ENCODE results near the gene MMP8.
"Not testable (repeated sequence)": the region's sequence is repeated elsewhere in the genome, so short reads cannot be mapped to it uniquely, and the experiment has no call there.

MMP8 gene

GRCh38 chr11:102760344-102761035 is 35.7 kb upstream of the MMP8 start:
- no peak overlapping the region for H3K9ac ChIP-seq (ENCODE audit: insufficient read length)
- no peaks in the 10 kb centered on the region for H3K36me3 ChIP-seq (ENCODE audit: insufficient read depth, low read length)
- H3K9me3 ChIP-seq (ENCODE audit: low read depth, low read length) = no peaks in the 10 kb centered on the region
- peak; percentile 56 for DNase-seq (ENCODE audit: low read depth, low spot score)
- no peak overlapping the region for H3K4me3 ChIP-seq
- TF ChIP-seq FOXP2 (optimal IDR thresholded peaks at IDR 0.05; ENCODE audit: control extremely low read depth, extremely low read length, insufficient read depth) (no peak), POLR2AphosphoS5 (IDR thresholded peaks at IDR 0.05; ENCODE audit: borderline replicate concordance, low read depth, low read length) (no peak; the same call in 1 of the 2 replicates), EZH2 (IDR thresholded peaks at IDR 0.05) (no peak)
- no peak overlapping the region for H3K27ac ChIP-seq

DNA sequence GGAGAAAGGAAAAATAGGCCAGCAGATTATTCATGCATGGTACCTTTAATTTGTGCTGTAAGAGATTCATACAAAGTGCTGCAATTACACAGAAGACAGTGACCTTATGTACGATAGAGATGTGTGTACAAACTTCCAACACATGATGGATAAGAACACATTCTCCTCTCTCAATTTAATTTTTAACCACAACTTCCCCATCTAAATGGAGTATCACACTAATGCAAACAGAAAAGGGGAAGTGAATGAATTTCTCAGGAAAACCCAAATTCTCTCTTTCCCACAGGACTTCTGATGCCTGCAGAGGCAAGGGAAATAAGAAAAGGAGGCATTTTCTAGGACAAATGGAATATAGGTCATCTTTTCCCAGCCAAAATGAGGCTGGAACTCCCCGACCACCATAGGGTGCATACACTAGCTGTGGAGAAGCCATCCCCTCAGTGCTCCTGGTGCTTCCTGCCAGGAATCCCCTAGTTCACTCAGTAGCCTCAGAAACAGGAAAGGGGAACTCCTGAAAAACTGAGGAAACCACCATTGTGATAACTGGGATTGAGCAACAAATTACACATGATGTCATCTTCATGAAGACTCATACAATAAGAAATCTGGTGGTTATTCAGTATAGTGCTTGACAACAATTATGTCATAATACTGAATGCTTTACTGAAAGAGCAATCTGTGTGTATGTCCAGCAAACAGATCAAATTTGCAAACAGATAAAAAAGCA is 33.2 kb upstream of the MMP8 start:
- Histone ChIP-seq H3K4me3 (no peak overlapping the region), H3K9ac (ENCODE audit: insufficient read length) (no peak overlapping the region), H3K27ac (no peak overlapping the region), H3K9me3 (ENCODE audit: low read depth, low read length) (no peaks in the 10 kb centered on the region), H3K36me3 (ENCODE audit: insufficient read depth, low read length) (no peaks in the 10 kb centered on the region)
- TF ChIP-seq EZH2 (IDR thresholded peaks at IDR 0.05) (no peak), POLR2AphosphoS5 (IDR thresholded peaks at IDR 0.05; ENCODE audit: borderline replicate concordance, low read depth, low read length) (no peak), FOXP2 (optimal IDR thresholded peaks at IDR 0.05; ENCODE audit: control extremely low read depth, extremely low read length, insufficient read depth) (no peak)
- no peak for DNase-seq (ENCODE audit: low read depth, low spot score)

DNA sequence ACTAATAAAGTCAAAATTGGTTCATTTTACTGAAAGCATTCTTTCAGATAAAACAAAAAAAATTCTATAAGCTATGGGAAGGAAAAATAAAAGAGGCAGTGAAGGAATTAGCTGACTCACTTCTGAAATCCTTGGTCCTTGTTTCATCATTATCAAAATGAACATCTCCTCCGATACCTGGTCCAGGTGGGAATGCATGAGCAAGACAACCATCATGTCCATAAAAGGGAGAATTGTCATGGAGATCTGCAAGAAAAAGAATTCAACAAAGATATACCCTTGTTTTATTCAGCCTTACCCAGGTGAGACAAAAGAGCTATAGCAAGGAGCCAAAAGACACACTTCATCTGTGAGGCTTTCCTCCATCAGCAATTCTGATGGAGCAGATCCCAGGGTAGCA is 28.5 kb upstream of the MMP8 start:
- Histone ChIP-seq H3K27ac (no peak overlapping the region), H3K36me3 (ENCODE audit: insufficient read depth, low read length) (no peaks in the 10 kb centered on the region), H3K9ac (ENCODE audit: insufficient read length) (no peak overlapping the region), H3K9me3 (ENCODE audit: low read depth, low read length) (no peaks in the 10 kb centered on the region), H3K4me3 (no peak overlapping the region)
- no peak for DNase-seq (ENCODE audit: low read depth, low spot score)
- TF ChIP-seq FOXP2 (optimal IDR thresholded peaks at IDR 0.05; ENCODE audit: control extremely low read depth, extremely low read length, insufficient read depth) = no peak
- TF ChIP-seq EZH2 (IDR thresholded peaks at IDR 0.05) = no peak
- TF ChIP-seq POLR2AphosphoS5 (IDR thresholded peaks at IDR 0.05; ENCODE audit: borderline replicate concordance, low read depth, low read length) = no peak

DNA sequence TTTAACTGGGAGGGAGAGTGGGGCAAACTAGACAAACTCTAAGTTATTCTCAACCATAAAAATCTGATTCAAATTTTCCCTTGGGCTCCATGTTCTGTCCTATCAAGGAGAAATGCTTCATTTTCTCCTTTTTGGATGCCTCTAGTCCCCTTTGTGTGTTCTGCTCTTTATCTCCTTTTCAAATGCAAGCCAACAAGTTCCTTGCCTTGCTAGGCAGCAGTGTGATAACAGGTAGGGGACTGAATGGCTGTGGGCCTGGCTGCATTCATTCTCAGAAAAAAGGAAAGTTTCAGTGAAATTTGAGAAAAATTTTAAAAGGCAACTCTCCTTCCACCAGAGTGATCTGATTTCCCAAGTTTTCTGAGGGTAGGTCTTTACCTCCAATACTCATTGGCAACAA is 26.9 kb upstream of the MMP8 start:
- H3K9me3 ChIP-seq (ENCODE audit: low read depth, low read length) = no peaks in the 10 kb centered on the region
- no peak for DNase-seq (ENCODE audit: low read depth, low spot score)
- H3K36me3 ChIP-seq (ENCODE audit: insufficient read depth, low read length) = no peaks in the 10 kb centered on the region
- TF ChIP-seq EZH2 (IDR thresholded peaks at IDR 0.05) (no peak), FOXP2 (optimal IDR thresholded peaks at IDR 0.05; ENCODE audit: control extremely low read depth, extremely low read length, insufficient read depth) (no peak), POLR2AphosphoS5 (IDR thresholded peaks at IDR 0.05; ENCODE audit: borderline replicate concordance, low read depth, low read length) (no peak)
- H3K9ac ChIP-seq (ENCODE audit: insufficient read length) = no peak overlapping the region
- H3K4me3 ChIP-seq = no peak overlapping the region
- H3K27ac ChIP-seq = no peak overlapping the region

DNA sequence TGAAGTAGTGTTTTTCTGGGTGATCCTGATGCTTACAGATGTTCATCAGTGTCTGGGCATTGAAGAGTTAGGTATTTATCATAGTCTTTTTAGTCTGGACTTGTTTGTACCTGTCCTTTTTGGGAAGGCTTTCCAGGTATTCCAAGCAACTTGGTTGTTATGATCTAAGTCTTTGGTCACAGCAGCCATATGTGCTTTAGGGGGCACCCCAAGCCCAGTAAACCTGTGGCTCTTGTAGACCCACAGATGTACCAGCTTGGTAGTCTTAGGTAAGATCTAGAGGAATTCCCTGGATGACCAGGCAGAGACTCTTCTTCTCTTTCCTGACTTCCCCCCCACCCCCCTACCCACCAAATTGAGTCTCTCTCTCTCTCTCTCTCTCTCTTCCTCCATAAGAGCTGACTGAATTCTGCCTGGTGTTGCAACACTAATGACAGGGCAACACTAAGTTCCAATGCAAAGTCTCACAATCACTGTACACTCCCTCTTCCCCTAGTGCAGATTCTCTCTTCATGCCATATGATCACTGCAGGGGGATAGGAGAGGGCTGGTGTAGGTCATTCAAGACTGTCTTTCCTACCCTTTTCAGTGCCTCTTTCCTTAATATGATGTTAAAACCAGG is 24.5 kb upstream of the MMP8 start:
- Histone ChIP-seq H3K9me3 (ENCODE audit: low read depth, low read length) (no peaks in the 10 kb centered on the region), H3K4me3 (no peak overlapping the region), H3K9ac (ENCODE audit: insufficient read length) (no peak overlapping the region), H3K27ac (no peak overlapping the region), H3K36me3 (ENCODE audit: insufficient read depth, low read length) (no peaks in the 10 kb centered on the region)
- TF ChIP-seq FOXP2 (optimal IDR thresholded peaks at IDR 0.05; ENCODE audit: control extremely low read depth, extremely low read length, insufficient read depth) (no peak), POLR2AphosphoS5 (IDR thresholded peaks at IDR 0.05; ENCODE audit: borderline replicate concordance, low read depth, low read length) (no peak), EZH2 (IDR thresholded peaks at IDR 0.05) (no peak)
- DNase-seq (ENCODE audit: low read depth, low spot score) = no peak

DNA sequence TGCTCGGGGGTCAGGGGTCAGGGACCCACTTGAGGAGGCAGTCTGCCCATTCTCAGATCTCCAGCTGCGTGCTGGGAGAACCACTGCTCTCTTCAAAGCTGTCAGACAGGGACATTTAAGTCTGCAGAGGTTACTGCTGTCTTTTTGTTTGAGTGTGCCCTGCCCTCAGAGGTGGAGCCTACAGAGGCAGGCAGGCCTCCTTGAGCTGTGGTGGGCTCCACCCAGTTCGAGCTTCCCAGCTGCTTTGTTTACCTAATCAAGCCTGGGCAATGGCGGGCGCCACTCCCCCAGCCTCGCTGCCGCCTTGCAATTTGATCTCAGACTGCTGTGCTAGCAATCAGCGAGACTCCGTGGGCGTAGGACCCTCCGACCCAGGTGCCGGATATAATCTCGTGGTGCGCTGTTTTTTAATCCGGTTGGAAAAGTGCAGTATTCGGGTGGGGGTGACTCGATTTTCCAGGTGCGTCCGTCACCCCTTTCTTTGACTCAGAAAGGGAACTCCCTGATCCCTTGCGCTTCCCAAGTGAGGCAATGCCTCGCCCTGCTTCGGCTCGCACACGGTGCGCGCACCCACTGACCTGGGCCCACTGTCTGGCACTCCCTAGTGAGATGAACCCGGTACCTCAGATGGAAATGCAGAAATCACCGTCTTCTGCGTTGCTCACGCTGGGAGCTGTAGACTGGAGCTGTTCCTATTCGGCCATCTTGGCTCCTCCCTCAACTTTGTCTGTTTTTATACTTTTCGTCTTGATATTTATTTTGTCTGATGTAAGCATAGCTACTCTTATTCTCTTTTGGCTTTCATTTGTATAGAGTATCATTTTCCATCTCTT is 22.2 kb upstream of the MMP8 start:
- not testable (repeated sequence) for H3K27ac ChIP-seq; H3K9me3 ChIP-seq (ENCODE audit: low read depth, low read length); H3K9ac ChIP-seq (ENCODE audit: insufficient read length); H3K36me3 ChIP-seq (ENCODE audit: insufficient read depth, low read length); H3K4me3 ChIP-seq; DNase-seq (ENCODE audit: low read depth, low spot score)

GRCh38 chr11:102734650-102735049 is 9.9 kb upstream of the MMP8 start:
- no peak overlapping the region for H3K4me3 ChIP-seq
- H3K9ac ChIP-seq (ENCODE audit: insufficient read length) = no peak overlapping the region
- TF ChIP-seq POLR2AphosphoS5 (IDR thresholded peaks at IDR 0.05; ENCODE audit: borderline replicate concordance, low read depth, low read length) (no peak), FOXP2 (optimal IDR thresholded peaks at IDR 0.05; ENCODE audit: control extremely low read depth, extremely low read length, insufficient read depth) (no peak), EZH2 (IDR thresholded peaks at IDR 0.05) (no peak)
- no peaks in the 10 kb centered on the region for H3K36me3 ChIP-seq (ENCODE audit: insufficient read depth, low read length)
- H3K9me3 ChIP-seq (ENCODE audit: low read depth, low read length) = no peaks in the 10 kb centered on the region
- no peak overlapping the region for H3K27ac ChIP-seq
- DNase-seq (ENCODE audit: low read depth, low spot score) = no peak

Data from SK-N-MC (cell line).